Kidney epithelial cell (primary cell): ENCODE results near the gene ATRIP. TPM values are rescaled to one million over a fixed set of nuclear protein-coding genes. Genes with fewer than 3 reads are reported as not detected.

Source experiments
- DNase-seq: peaks from one replicate; pipeline ENCODE4 v3.0.0-alpha.2; 2010; ENCODE audit warnings: low read depth
- H3K27me3 ChIP-seq: 2 replicates; pipeline ENCODE4 v1.6.0; 2011; ENCODE audit warnings: low read length; ENCODE audit not compliant: control insufficient read depth, insufficient read depth
- H3K36me3 ChIP-seq: 2 replicates; pipeline ENCODE4 v1.5.1; 2011; ENCODE audit warnings: low read length; ENCODE audit not compliant: control insufficient read depth, insufficient read depth
- H3K4me3 ChIP-seq: 2 replicates; pipeline ENCODE4 v1.5.1; 2011; ENCODE audit warnings: low read depth, mild to moderate bottlenecking, control low read depth, low read length
- CTCF ChIP-seq: IDR thresholded peaks from 2 replicates; pipeline ENCODE4 v1.5.1; 2011; ENCODE audit warnings: mild to moderate bottlenecking, moderate library complexity, low read length, control low read depth, inconsistent platforms; ENCODE audit not compliant: insufficient read depth, poor library complexity, severe bottlenecking
- total RNA-seq: library from RNA; depleted of rRNA; stranded (reverse); fragments of >200 nt; gene quantifications from 2 replicates; pipeline ENCODE4 v1.2.3, GENCODE V29; 2015

ATRIP gene
- total RNA-seq, 1 donor from 2014 or later: 5.7 TPM

DNA sequence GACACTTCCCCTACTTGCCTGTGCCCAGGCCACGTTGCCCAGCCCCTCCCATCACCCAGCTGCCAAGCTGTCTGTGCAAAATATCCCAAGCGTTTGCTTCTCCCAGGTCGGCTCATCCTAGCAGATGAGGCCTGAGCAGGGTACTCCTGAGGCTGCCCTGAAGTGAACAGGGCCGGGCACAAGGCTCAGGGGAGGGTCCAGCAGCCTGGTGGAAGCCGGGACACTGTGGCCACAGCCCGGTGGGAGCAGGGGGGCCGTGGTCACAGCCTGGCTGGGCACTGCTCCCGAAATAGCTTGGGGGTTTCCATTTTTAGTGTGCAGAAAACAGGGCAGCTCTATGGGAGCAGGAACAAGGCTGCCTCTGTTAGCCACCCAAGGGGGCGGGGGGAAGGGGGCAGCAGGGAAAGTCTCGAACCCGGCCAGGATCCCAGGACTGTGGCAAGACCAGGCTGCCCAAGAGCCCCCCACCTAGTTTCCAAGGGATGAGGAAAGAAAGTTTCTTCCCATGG is 20.1 kb upstream of the ATRIP start:
- Histone ChIP-seq H3K4me3 (no peak overlapping the region), H3K36me3 (peaks cover 3% of the 10 kb centered on the region), H3K27me3 (no peaks in the 10 kb centered on the region)
- TF ChIP-seq CTCF: no peak
- no peak for DNase-seq

DNA sequence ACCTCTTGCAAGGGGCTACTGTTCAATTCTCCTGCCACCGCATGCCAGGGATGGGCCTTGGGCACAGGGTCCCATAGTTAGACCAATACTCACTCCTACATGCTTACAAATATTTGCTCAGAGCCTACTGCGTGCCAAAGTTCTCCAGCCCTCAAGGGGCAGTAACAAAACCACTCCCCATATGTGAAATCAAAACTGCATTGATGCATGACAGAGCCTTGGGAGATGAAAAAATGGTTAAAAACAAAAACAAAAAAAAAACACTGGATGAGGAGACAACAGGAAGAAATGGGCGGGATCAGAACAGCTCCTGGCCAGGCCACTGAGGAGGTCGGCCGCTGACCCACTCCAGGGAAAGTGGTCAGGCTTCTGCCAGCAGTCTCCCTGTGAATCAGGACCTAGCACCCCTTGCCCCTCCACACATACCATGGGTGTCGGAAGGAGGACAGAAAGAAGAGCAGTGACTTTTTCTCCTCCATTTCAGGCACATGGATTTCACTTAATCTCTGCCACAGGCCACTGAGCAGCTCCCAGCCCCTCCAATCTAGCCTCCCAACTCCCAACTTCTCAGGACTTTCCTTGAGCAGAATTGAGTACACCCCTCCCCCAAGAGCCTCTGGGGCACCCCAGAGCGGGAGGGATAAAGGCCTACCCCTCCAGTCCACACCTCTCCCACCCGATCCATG is 19.4 kb upstream of the ATRIP start:
- no peaks in the 10 kb centered on the region for H3K27me3 ChIP-seq
- H3K36me3 ChIP-seq: peaks cover 3% of the 10 kb centered on the region
- peak overlapping the region; percentile 81 for H3K4me3 ChIP-seq
- TF ChIP-seq CTCF: no peak
- DNase-seq: no peak

GRCh38 chr3:48427630-48427962 is 18.9 kb upstream of the ATRIP start:
- H3K36me3 ChIP-seq: peaks cover 3% of the 10 kb centered on the region
- peak overlapping the region; percentile 81 for H3K4me3 ChIP-seq
- DNase-seq: no peak
- no peaks in the 10 kb centered on the region for H3K27me3 ChIP-seq
- no peak for TF ChIP-seq CTCF

- Histone ChIP-seq H3K36me3 (peaks cover 3% of the 10 kb centered on the region), H3K4me3 (peak overlapping the region; percentile 81), H3K27me3 (no peaks in the 10 kb centered on the region)
- TF ChIP-seq CTCF: no peak
- DNase-seq: no peak
These were observed 18.4 kb upstream of the ATRIP start for GRCh38 chr3:48428088-48428571.

- no peaks in the 10 kb centered on the region for H3K27me3 ChIP-seq
- no peak for DNase-seq
- TF ChIP-seq CTCF: no peak
- peak overlapping the region; percentile 81 for H3K4me3 ChIP-seq
- peaks cover 3% of the 10 kb centered on the region for H3K36me3 ChIP-seq
These were observed 17.8 kb upstream of the ATRIP start for GRCh38 chr3:48428572-48429316.
